Spleen (tissue), 11 donors: Measurements from ENCODE around the gene TRIM32. TPM values are rescaled to one million over a fixed set of nuclear protein-coding genes. Genes with fewer than 3 reads are reported as not detected.

Experiments used
- DNase-seq: peaks from one replicate; pipeline ENCODE4 v3.0.0-alpha.2; 2020
- H3K27ac ChIP-seq, 8 donors: fragments of 200-600 bp; sonication (generic) in 7 of 8; 1 replicate in 4 of 8; 2 replicates in 4 of 8; pipeline versions ENCODE4 v1.5.0 to v1.8.0; 2016 to 2021; ENCODE audit warnings: inconsistent platforms in 4 of 8, mild to moderate bottlenecking in 4 of 8, moderate library complexity in 1 of 8
- H3K27me3 ChIP-seq, 7 donors: fragments of 200-600 bp; sonication (generic) in 6 of 7; replicated peaks in 1 of 7; 1 replicate in 4 of 7; 2 replicates in 3 of 7; pipeline versions ENCODE4 v1.5.0 to v1.8.0; 2016 to 2021; ENCODE audit warnings: inconsistent platforms in 3 of 7, mild to moderate bottlenecking in 1 of 7
- H3K36me3 ChIP-seq, 6 donors: fragments of 200-600 bp; sonication (generic) in 5 of 6; 1 replicate in 4 of 6; 2 replicates in 2 of 6; pipeline versions ENCODE4 v1.5.0 to v1.8.0; 2016 to 2021; ENCODE audit warnings: inconsistent platforms in 2 of 6
- H3K4me1 ChIP-seq, 6 donors: fragments of 200-600 bp; sonication (generic) in 5 of 6; 1 replicate in 3 of 6; 2 replicates in 3 of 6; pipeline versions ENCODE4 v1.5.0 to v1.8.0; 2016 to 2021; ENCODE audit warnings: inconsistent platforms in 3 of 6
- H3K4me3 ChIP-seq, 8 donors: fragments of 200-600 bp; sonication (generic) in 7 of 8; 1 replicate in 4 of 8; 2 replicates in 4 of 8; pipeline versions ENCODE4 v1.5.0 to v1.8.0; 2016 to 2021; ENCODE audit warnings: inconsistent platforms in 4 of 8, mild to moderate bottlenecking in 4 of 8, moderate library complexity in 2 of 8
- H3K9me3 ChIP-seq, 8 donors: fragments of 200-600 bp; sonication (generic) in 7 of 8; 1 replicate in 4 of 8; 2 replicates in 4 of 8; pipeline versions ENCODE4 v1.5.0 to v1.8.0; 2016 to 2021; ENCODE audit warnings: inconsistent platforms in 4 of 8
- POLR2A ChIP-seq, 3 donors: fragments of 450-650 bp; IDR thresholded peaks; one replicate each; pipeline ENCODE4 v1.5.1; 2017; ENCODE audit warnings: antibody characterized with exemption in 3 of 3, mild to moderate bottlenecking in 1 of 3
- POLR2AphosphoS5 ChIP-seq, 3 donors: sonication (generic); formaldehyde crosslinking; IDR thresholded peaks; one replicate each; pipeline ENCODE4 v1.5.1; 2017; ENCODE audit warnings: antibody characterized with exemption in 3 of 3
- whole genome bisulfite sequencing, 5 donors: extraction: QIAGEN DNeasy Blood & Tissue Kit in 3 of 5; methylation state at CpG; one replicate each; pipeline versions ENCODE4 v1.1.5 to v1.1.7; 2013 to 2018; 5-methylcytosine and 5-hydroxymethylcytosine counted together
- intact Hi-C: fragments of 100-400 bp; cut with DNase I; formaldehyde crosslinking; loops from one replicate; pipeline ENCODE4 v1.15.0; 2023; ENCODE audit warnings: low total_unique reads
- polyA plus RNA-seq, 3 donors: library from polyadenylated mRNA; stranded (reverse); fragments of 200-250 nt; gene quantifications; one replicate each; pipeline ENCODE4 v1.2.1, GENCODE V29; 2013
- total RNA-seq, 7 donors: library from RNA; depleted of rRNA in 3 of 7; stranded (reverse); fragments of >200 nt in 3 of 7; fragmentation: NEBNext Ultra II Directional in 4 of 7; extraction: Animal tissue kit (Norgen Biotek cat#: 25700) in 4 of 7; gene quantifications; one replicate each; pipeline versions ENCODE4 v1.1.0 to v1.2.1, GENCODE V29; 2016 to 2021
- TF ChIP-seq, protein P1 (sequence below), 11 experiments: fragments of 200-600 bp in 7 of 11; fragments of 450-650 bp in 4 of 11; sonication (generic) in 4 of 11; IDR thresholded peaks in 8 of 11; conservative IDR thresholded peaks in 3 of 11; 1 replicate in 7 of 11; 2 replicates in 4 of 11; pipeline versions ENCODE4 v1.4.0 to v1.8.0; 2016 to 2021; ENCODE audit warnings: antibody characterized with exemption in 11 of 11, inconsistent platforms in 4 of 11, mild to moderate bottlenecking in 1 of 11
- donor health status: healthy with polysubstance abuse.
- donor health status: DM: no; HTN: no; CAD: no; lungs with moderate emphysema.
- donor health status: DM: no; HTN: no; CAD: no.
- donor health status: Bipolar disorder and iron deficiency.
- donor health status: healthy.
- donor health status: DM: no; HTN: no; CAD: no.
- donor health status: DM: yes; HTN: yes; CAD: no.

Gene TRIM32
- total and polyA plus RNA-seq, 10 donors: 3.1 to 22.1 (median 17.2) TPM

DNA sequence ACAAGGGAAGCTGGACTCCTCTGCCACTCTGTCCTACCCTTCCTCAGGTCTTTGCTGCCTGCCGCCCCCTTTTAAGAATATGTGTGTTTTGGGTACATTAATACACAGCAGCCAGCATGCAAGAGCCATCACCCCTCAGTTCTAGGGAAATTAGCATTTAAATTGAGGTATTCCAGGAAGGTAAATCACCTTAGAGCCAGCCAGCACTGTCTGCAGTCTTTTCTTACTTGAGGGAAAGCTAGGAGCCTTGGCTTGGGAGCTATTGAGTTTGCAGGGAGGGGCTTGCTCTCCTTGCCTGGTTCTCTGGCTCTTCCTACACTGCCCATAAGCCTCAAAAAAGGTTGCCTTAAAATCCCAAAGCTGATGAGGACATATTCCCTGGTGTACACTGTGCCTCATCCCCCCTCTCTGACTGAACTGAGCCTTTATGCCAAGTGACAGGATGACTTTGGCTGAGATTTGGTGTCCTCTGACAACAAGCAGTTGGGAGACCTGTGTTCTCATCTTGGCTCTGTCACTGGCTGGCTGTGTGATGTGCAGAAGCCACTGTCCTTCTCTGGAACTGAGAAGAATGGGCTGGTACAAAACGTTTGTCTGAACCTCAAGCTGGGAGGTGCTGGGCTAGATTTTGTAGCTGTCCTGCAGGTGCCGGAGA lies 54.1 kb downstream of the TRIM32 start:
- intact Hi-C loops: no loop called here
- Histone ChIP-seq H3K36me3 (no peaks in the 10 kb centered on the region), H3K9me3 (no peaks in the 10 kb centered on the region), H3K27me3 (peaks cover 0 to 9% (median 0%) of the 10 kb centered on the region in 7 donors), H3K27ac (no peak overlapping the region), H3K4me1 (peaks cover 0 to 7% (median 2%) of the 10 kb centered on the region in 6 donors), H3K4me3 (no peak overlapping the region)
- no peak for DNase-seq
- WGBS, 5 donors: 63 to 82% (median 71%) methylated on average over 3 of the region's 3 CpGs
- TF ChIP-seq, protein P1, sequence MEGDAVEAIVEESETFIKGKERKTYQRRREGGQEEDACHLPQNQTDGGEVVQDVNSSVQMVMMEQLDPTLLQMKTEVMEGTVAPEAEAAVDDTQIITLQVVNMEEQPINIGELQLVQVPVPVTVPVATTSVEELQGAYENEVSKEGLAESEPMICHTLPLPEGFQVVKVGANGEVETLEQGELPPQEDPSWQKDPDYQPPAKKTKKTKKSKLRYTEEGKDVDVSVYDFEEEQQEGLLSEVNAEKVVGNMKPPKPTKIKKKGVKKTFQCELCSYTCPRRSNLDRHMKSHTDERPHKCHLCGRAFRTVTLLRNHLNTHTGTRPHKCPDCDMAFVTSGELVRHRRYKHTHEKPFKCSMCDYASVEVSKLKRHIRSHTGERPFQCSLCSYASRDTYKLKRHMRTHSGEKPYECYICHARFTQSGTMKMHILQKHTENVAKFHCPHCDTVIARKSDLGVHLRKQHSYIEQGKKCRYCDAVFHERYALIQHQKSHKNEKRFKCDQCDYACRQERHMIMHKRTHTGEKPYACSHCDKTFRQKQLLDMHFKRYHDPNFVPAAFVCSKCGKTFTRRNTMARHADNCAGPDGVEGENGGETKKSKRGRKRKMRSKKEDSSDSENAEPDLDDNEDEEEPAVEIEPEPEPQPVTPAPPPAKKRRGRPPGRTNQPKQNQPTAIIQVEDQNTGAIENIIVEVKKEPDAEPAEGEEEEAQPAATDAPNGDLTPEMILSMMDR (IDR thresholded peaks at IDR 0.05 in 8 of 11, conservative IDR thresholded peaks at IDR 0.05 in 3 of 11): no peak
- TF ChIP-seq POLR2AphosphoS5 (IDR thresholded peaks at IDR 0.05) (no peak), POLR2A (IDR thresholded peaks at IDR 0.05) (no peak)

DNA sequence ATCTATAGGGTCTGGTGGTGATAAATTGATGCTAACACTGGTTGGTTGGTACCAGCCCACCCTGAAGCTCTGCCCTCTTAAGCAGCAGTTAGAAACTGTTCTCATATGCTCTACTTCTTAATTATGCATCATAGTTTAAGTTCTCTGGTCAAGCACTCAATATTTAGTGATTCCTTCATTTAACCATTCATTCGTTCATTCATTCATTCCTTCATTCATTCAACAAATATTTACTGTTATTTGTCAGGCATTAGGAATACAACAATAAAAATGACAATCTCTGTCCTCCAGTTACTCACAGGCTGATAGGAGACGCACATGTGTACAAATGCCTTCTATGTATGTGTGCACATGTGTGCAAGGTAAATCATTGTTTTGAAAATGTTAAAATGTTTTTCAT lies 54.6 kb downstream of the TRIM32 start:
- H3K27me3 ChIP-seq: peaks cover 0 to 4% (median 0%) of the 10 kb centered on the region in 7 donors
- no peaks in the 10 kb centered on the region for H3K9me3 ChIP-seq
- no peak for DNase-seq
- no peak overlapping the region for H3K27ac ChIP-seq
- TF ChIP-seq POLR2A (IDR thresholded peaks at IDR 0.05): no peak
- TF ChIP-seq, protein P1 (IDR thresholded peaks at IDR 0.05 in 8 of 11, conservative IDR thresholded peaks at IDR 0.05 in 3 of 11): no peak
- no peak for TF ChIP-seq POLR2AphosphoS5 (IDR thresholded peaks at IDR 0.05)
- peaks cover 0 to 5% (median 2%) of the 10 kb centered on the region in 6 donors for H3K4me1 ChIP-seq
- no peak overlapping the region for H3K4me3 ChIP-seq
- no peaks in the 10 kb centered on the region for H3K36me3 ChIP-seq
- intact Hi-C loops: no loop called here
- WGBS, 5 donors: 73 to 86% (median 79%) methylated on average over 2 of the region's 2 CpGs

DNA sequence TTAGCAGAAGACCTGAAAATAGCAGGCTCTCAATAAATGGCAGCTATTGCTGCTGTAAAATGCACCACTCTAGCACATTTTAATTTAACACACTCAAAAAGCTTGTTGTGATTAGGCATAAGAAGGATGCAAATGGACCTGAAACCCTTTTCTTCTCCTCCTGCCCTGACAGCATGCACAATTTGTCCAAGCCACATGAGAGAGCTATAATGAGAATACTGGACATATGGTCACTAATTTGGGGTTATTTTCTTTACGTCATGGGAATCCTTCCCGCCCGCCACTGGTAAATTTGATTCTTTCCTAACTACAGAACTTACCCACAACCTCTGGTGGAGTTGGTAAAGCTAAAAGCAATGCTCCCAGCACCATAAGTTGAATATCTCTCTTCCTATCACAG lies 62.1 kb downstream of the TRIM32 start:
- WGBS, 5 donors: 85 to 97% (median 96%) methylated on average over 3 of the region's 3 CpGs
- H3K9me3 ChIP-seq: peaks cover 0 to 2% (median 0%) of the 10 kb centered on the region in 8 donors
- intact Hi-C loops: no loop called here
- no peak for TF ChIP-seq POLR2AphosphoS5 (IDR thresholded peaks at IDR 0.05)
- no peak for TF ChIP-seq POLR2A (IDR thresholded peaks at IDR 0.05)
- TF ChIP-seq, protein P1 (IDR thresholded peaks at IDR 0.05 in 8 of 11, conservative IDR thresholded peaks at IDR 0.05 in 3 of 11): no peak
- DNase-seq: no peak
- peaks cover 0 to 11% (median 0%) of the 10 kb centered on the region in 7 donors for H3K27me3 ChIP-seq
- no peaks in the 10 kb centered on the region for H3K4me1 ChIP-seq
- no peak overlapping the region for H3K27ac ChIP-seq
- H3K4me3 ChIP-seq: no peak overlapping the region
- H3K36me3 ChIP-seq: no peaks in the 10 kb centered on the region

DNA sequence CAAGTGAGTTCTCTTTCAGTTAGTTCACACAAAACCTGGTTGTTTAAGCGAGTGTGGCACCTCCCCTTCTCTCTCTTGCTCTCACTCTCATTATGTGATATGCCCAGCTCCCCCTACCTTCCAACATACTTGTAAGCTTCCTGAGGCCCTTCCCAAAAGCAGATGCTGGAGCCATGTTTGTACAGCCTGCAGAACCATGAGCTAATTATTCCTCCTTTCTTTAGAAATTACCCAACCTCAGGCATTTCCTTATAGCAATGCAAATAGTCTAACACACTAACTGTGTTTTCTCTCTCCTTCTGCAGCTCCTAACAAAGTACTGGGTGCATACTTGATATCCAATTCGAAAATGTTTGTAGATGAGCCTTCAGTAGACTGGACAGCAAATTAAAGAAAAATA lies 62.7 kb downstream of the TRIM32 start:
- Histone ChIP-seq H3K4me1 (no peaks in the 10 kb centered on the region), H3K4me3 (no peak overlapping the region), H3K36me3 (no peaks in the 10 kb centered on the region), H3K27ac (no peak overlapping the region), H3K9me3 (peaks cover 0 to 3% (median 0%) of the 10 kb centered on the region in 8 donors), H3K27me3 (peaks cover 0 to 11% (median 0%) of the 10 kb centered on the region in 7 donors)
- no peak for TF ChIP-seq POLR2A (IDR thresholded peaks at IDR 0.05)
- TF ChIP-seq, protein P1 (IDR thresholded peaks at IDR 0.05 in 8 of 11, conservative IDR thresholded peaks at IDR 0.05 in 3 of 11): no peak
- intact Hi-C loops: no loop called here
- no peak for DNase-seq
- WGBS, 5 donors: 69 to 85% (median 79%) methylated on average over 2 of the region's 2 CpGs
